Measurements from ENCODE around the gene MITF.

DNA sequence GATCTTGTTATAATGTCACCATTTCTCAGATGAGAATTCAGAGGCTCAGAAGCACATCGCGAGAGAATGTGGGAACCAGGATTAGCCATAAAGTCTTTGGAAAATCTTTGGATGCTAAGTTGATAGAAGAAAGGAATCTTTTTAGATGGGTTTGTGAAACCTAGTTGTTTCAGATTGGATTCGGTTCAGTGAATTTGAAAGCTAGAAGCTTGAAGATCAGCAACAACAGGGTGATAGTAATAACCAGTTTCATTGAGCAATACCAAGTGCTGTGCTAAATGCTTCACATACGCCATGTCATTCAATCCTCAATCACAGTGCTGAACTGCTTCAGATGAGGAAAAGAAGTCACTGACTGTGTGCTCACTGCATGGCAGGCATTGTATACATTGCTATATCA lies 47.4 kb upstream of the MITF start:
- TF ChIP-seq POLR2A (IDR thresholded peaks at IDR 0.05; ENCODE audit: low read length) (no peak), GATA1 (IDR thresholded peaks at IDR 0.05; ENCODE audit: low read depth, low read length) (no peak)
